Ammon's horn (tissue), 1 donor: ENCODE measurements around the gene SLC18B1.
"Not testable (repeated sequence)": the region's sequence is repeated elsewhere in the genome, so short reads cannot be mapped to it uniquely, and the experiment has no call there.

Experiments used
- DNase-seq: peaks from one replicate; pipeline ENCODE4 v3.0.0-alpha.2; 2016; ENCODE audit warnings: low spot score

The SLC18B1 gene

DNA sequence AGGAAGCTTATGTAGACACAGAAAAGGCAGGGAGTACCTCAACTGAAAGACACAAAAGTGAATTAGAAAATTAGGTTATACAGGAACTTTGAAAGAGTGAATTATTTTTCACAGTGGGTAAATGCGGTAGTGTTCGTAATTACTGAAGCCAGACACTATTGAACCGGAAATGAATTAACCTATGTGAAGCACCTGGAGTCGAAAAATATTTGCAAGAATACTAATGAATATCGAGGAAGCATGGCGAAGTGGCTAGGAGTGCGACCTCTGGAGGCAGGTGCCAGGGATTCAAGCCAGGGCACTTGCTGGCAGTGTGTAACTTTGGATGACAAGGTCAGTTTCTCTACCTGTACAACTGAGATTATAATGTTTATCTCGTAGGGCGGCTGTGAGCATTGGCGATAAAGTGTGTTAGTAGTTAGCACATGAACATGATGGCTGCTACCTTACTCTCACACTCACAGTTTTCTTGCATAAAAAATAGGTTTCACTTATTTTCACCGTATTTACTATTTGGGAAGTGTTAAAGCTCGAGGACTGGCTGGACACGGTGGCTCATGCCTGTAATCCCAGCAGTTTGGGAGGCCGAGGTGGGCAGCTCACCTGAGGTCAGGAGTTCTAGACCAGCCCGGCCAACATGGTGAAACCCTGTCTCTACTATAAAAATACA is 567 bp upstream of the SLC18B1 start:
- peak; percentile 82 for DNase-seq

DNA sequence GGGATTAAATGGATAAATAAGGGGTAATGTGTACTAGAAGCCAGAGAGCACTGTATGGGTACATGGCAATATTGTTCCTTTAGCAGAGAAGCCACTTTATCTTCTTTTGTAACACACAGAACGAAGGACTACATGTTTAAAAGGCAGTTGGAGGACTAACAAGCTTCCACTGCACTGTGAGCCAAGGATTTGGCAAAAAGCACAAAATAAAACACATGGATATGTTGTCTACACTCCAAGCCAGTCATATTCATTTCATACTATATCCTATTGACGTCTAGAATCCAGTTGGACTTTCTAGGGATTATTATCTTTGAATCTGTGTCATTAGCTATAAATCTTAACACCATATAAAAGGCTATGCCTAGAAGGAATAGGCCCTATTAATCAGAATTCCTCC is 3.0 kb downstream of the SLC18B1 start:
- no peak for DNase-seq

DNA sequence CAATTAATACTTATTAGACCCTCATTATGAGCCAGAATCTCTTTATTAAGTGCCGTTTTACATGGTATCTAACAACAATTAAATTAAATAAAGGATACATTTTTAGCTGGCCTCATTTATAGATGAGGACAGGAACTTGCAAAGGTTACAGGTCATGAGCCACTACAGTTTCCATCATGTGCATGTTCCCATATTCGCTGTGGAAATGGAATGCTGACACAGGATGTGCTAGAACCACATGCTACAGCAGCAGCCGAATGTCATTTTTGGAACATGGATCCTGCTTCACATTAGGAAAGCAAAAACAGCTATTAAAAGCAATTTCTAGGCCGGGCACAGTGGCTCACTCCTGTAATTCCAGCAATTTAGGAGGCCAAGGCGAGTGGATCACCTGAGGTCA is 5.9 kb downstream of the SLC18B1 start:
- DNase-seq: no peak

DNA sequence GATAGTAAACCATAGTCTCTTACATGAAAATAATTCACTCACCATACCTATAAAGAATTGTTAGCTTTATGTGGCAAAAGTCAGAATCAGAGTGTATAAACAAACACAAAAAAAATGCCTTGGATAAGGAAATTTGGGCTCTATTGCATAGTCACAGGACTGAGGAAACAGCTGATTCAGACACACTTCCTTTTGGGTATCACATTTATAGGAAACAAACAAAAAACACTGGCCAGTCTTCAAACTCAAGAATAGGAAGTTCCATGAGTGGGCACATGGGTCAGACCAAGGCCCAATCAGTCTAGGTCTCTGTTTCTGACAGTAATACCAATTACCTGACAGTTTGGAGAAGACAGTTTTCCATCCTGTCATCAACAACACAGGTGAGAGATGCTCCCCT is 8.0 kb downstream of the SLC18B1 start:
- peak; percentile 30 for DNase-seq

DNA sequence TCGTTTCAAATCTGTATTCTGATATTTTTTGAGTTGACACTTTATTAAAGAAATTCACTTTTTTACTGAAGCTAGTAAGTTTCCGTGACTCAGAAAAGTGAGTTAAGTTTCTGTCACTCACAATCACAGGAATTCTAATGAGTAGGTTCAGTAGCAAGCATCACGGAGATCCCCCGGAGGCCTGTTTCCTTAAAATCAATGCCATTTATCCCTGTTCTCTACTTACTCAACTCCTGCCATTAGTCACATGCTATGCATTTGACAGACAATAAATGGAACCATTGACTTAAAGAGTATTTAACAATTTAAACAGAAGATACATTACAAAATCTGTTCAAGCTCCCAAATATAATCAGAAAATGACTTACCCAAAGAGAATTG is 9.1 kb downstream of the SLC18B1 start:
- no peak for DNase-seq

DNA sequence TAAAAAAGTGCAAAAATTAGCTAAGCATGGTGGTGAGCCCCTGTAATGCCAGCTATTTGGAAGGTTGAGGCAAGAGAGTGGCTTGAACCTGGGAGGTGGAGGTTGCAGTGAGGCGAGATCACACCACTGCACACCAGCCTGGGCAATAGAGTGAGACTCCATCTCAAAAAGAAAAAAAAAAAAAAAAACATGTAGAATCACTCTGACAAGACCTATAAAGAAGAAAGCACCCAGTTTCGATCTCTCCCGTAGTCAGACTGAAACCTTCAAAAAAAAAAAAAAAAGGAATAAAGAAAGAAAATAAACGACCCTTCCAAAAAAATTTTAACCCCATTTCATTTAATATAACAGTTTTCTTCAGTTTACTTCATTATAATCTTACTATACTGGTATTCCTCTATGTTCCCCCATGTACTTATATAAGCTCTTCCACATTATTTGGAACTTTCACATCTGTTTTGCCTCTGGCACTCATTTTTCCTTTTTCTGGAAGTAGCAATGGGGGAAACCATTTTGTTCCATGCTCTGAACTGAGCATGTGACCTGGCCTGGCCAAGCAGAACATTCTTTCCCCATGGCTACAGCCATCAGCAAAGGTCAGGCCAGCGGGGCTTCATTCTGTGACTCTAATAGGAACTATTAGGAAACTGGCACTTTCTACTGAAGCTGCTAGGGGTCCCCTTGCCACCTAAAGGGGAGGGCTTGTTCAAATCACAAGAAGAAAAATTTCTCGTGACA is 9.6 kb downstream of the SLC18B1 start:
- peak; percentile 35 for DNase-seq

DNA sequence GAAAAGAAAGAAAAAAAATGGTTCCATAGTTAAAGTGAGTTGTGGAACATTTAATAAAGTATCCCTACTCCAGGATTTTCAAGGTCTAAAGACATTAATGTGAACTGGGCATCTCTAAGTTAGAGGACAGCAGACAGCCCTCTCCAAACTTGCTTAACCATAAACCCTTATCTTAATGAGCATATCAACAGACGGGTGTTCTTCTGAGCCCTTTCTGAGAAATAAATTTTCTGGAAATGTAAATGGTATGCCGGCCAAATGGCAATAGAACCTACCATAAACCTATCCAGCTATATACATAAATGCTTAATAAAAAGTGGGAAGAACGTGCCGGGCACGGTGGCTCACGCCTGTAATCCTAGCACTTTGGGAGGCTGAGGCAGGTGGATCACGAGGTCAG is 12.5 kb downstream of the SLC18B1 start:
- no peak for DNase-seq

DNA sequence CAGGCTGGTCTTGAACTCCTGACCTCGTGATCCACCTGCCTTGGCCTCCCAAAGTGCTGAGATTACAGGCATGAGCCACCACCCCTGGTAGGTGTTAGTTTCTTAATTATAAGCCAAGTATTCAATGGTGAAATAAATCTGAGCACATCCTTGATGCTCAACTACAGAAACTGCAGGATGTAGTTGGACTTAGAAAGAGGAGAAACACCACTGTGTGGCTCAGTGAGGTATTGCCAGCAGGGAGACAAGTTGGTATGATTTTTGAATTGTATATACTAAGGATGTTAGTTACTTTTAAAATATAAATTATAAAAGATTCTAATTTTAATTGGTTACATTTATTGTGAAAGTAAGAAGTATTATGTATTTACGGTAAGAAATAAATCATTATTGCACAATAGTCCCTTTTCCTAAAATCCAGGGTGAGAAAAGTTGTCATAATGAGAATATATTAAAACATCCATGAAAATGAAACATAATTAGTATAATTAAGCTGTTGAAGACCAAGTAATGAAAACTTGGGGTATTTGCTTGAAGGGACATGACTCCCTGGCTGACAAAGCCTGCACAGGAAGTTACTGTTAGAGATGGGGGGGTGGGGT is 17.6 kb downstream of the SLC18B1 start:
- DNase-seq: no peak

DNA sequence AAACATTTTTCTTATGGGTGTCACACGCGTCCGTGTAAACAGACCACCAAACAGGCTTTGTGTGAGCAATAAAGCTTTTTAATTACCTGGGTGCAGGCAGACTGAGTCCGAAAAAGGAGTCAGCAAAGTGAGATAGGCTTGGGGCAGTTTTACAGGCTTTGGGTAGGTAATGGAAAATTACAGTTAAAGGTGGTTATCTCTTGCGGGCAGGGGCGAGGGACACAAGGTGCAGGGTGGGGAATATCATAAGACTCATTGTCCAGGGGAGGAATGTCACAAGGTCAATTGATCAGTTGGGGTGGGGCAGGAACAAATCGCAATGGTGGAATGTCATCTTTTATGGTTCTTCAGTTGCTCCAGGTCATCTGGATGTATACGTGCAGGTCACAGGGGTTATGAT is 20.6 kb downstream of the SLC18B1 start:
- DNase-seq: not testable (repeated sequence)

DNA sequence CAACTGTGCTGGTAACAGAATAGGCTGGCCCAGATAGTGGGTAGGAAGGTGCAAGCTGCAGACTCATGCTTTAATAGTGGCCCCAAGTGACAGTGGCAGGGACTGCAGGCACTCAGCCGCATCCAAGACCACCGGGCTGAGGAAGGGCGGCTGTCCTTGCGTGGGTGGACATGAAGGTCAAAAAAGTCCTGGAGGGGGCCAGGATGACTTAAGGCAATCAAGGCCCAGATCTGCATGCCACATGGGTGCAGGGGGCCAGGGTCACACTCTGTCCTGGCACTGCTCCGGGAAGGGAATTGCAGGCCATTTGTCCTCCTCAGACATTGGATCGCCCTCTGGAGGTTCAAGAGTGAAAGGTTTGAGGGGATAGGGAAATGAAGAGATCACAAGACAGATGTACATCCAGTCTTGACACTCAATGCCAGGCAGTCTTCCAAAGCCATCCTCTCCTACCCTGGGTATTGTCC is 30.4 kb downstream of the SLC18B1 start:
- DNase-seq: peak; percentile 36

DNA sequence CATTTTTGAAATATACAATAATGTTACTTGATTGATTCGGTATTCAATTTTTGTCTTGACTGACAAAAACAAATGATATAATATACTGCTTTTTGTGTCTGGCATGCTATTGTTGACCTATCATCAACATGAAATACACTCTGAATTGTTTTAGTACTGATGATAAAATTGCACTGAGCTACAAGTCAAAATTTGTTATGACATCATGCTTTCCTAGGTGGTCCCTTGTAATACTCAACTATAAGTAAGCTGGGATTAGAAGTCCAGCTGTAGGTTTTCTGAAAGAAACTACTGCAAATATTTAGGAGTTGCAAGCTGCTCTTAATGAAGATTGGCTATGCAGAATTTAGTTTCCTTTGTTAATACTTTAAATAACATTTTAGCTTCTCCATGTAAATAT is 32.9 kb downstream of the SLC18B1 start:
- no peak for DNase-seq

DNA sequence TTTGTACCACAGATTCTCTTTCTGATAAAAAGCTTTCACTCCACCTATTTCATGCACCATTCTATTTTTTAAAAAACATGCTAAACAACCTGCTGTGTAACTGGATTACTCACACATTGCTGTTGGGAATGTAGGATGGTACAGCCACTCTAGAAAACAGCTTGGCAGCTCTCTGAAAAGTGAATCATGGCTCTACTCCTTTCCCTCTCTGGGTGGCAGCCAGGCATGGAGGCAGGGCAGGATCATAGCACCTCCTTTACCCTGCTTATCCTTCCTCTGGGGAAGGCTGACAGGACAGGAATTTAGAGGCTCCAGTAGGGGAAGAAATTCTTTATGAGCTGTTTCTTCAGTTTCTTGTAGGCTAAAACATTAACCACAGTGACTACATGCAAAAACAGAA is 34.1 kb downstream of the SLC18B1 start:
- DNase-seq: peak; percentile 70

DNA sequence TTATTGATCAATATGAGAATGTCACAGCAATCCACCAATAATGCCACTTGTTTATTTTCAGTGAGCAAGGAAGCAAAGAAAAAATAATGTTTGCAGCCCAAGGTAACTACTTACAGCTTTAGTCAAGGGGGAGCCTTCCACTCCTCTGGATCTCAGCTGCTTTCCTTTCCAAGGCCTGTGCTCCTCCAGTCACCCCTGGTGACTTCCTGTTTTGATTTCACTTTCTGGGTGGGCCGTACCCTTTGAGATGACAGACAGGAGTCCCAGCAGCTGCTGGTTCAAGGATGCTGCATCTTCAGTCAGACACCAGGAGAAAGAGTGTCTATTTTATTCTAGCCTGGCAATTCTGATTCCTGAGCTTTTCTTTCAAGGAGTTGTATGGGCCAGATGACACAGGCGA is 35.2 kb downstream of the SLC18B1 start:
- DNase-seq: peak; percentile 27

DNA sequence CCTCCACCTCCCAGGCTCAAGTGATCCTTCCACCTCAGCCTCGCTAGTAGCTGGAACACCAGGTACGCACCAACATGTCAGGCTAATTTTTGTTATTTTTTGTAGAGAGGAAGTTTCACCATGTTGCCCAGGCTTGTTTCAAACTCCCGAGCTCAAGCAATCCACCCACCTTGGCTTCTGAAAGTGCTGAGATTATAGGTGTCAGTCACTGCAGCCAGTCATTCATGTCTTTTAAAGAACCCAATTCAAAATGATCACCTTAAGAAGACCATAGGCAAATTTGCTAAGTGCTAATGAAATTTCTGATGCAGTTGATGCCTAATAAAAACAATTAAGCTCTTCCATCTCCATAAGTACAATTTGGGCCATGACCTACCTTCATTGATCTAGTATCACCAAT is 38.2 kb downstream of the SLC18B1 start:
- DNase-seq: no peak

DNA sequence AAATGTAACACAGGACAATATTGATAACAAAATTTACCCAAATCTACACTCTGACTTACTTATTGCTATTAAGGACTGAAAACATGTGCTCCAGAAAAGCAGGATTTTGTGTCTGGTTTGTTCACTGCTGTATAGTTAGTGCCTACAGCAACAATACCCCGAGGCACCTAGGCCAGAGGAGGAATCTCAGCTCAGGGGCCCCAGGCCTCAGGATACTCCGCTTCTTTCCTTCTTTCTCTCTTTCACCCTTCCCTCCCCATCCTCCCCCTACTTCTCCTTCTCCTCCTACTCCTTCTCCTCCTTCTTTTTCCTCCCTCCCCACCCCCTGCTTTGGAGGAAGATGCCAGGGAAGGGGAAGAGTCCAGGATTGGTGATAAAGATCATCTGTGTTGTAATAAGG is 39.7 kb downstream of the SLC18B1 start:
- DNase-seq: no peak

DNA sequence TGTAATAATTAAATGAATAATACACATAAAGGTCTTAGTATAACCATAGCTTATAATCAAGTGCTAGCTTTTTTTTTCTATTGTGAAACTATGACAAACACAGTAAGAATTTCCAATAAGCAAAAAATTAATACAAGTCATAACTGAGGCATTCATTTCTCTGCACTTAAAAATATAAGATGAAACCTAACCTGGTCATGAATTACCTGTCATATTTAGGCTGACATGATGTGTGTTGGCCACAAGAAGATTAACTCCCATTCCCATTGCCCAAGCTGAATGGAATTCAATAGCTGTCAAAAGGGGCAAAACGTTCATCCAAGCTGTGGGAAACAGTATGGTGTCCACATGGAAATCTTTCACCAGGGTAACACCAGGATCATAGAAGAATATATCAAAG is 46.2 kb downstream of the SLC18B1 start:
- DNase-seq: no peak

DNA sequence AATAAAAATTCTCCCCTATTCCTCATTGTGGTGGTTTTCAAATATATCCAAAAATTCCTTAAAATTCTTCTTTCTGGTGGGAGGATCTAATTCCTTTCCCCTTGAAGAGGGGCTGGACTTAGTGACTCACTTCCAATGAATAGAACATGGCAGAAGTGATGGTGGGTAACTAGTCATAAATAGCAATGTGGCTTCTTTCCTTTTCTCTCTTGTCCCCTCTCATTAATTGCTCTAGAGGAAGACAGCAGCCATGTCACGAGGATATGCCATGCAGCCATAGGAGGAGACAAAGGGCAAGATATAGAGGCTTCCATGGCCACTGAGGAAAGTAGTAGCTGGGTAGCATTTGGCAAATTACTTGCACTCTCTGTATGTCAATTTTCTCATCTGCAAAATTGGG is 46.6 kb downstream of the SLC18B1 start:
- no peak for DNase-seq

DNA sequence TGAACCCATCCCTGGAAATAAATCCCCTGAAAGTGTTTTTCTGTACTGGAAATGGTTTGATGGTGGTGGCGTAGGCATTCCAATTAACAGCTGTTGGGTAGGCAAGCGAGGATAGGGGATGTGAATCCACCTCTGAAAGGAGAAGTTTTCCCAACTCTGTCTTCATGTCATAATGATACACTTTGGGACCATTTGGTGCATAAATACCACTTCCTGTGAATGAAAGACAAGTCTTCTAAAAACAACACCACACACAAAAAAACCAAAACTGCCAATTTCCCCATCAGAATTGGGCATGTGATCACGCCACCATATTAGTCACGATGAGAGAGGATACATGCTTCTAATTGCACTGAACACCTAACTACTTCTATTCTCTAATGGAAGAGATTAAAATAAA is 47.1 kb downstream of the SLC18B1 start:
- no peak for DNase-seq

DNA sequence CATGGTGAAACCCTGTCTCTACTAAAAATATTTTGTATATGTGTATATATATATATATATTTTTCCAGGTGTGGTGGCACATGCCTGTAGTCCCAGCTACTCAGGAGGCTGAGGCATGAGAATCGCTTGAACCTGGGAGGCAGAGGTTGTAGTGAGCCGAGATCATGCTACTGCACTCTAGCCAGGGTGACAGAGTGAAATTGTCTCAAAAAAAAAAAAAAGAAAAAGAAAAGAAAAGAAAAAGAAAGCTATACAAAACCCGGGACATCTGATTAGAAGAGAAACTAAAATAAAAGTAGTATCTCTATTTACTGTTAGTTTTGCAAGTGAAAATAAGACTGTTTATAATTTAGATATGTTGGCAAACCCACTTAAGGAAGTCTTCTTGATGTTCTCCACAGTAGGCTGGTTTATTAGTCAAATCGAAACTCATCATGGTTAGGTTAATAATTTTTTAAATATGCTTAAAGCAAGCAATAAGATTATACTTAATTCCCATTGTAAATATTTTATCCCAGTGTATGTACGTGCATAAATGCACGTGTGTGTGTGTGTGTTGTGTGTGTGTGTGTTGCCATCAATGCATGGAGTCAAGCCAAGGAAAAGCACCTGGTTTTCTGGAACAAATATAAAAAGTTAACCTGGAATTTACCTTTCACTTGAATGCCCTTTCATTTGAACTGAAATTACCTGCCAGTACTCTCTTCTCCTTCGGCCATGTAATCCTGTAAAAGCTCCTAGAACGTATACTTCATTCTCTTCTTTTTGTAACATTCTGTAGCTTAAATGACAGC is 47.8 kb downstream of the SLC18B1 start:
- no peak for DNase-seq

DNA sequence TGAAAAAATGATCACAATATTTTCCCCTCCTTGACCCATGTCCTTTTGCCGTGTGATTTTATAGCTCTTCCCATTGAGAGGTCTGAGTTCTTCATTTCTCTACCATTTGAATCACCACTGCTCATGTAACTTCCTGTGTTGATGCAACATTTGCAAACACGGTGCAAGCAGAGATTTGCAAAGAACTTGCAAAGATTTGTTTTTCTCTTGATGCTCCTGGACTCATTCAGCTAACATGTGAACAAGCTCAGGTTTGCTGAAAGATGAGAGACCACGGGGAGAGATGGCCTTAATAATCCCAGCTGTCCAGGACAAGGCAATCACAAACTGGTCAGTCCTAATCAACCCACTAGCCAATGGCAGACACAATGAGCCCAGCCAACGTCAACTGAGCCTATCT is 49.3 kb downstream of the SLC18B1 start:
- DNase-seq: peak; percentile 22

DNA sequence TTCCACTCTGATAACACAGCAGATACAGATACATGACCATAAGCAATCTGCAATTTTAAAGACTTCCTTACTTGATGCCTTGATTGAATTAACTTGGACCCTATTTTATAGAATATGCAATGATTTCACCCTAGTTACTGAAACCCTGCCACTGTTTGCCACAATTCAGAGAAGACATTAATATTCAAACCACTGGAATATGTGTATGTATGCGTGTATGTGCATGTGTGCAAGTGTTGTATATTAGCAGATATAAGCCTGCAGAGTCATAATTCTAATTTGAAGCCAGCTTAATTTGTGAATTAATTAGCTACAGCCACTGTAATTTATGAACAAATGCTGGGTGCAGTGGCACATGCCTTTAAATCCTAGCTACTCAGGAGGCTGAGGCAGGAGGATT is 50.0 kb downstream of the SLC18B1 start:
- no peak for DNase-seq

DNA sequence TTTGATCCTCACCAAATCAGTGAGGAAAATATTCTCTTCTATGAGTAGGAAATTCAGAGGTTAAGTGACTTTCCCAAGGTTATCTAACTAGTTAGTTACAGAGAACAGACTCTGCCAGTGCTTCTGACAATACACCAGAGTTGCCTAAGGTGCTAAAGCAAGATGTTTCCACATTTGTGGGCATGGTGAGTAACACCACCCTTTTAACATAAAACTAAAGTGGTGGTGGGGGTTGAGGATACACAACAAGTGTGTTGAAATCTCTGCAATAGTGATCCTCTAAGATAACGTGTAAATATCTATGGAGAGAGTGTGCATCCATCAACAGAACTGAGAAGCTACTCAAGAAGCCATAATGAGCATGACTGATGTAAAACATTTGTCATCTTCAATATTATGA is 52.4 kb downstream of the SLC18B1 start:
- DNase-seq: no peak

DNA sequence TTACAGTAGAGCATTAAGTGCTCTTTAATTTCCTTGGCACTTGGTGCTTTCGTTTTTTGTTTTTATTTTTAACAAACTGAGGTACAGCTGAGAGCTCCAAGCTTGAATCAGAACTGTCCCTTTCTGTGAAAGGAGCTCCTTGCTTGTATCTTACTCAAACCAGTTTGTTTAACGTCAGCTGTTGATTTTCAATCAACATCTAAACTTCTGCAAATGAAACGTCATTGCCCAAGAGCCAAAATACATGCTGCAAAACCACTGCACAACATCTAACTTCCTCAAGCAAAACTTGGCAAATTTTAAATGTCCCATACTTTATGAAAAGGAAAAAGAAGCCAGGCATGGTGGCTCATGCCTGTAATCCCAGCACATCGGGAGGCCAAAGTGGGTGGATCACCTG is 55.9 kb downstream of the SLC18B1 start:
- no peak for DNase-seq
